KMS-11 (cell line): Measurements from ENCODE around the gene CKAP2L.

Source experiments
- H2AFZ ChIP-seq: fragments of 200-600 bp; sonication (generic); 2 replicates; pipeline ENCODE4 v1.6.1; 2016; ENCODE audit warnings: antibody characterized with exemption, mixed run types, low read depth
- H3K27ac ChIP-seq: fragments of 200-600 bp; sonication (generic); 2 replicates; pipeline ENCODE4 v1.6.1; 2016; ENCODE audit warnings: mild to moderate bottlenecking, mixed run types
- H3K27me3 ChIP-seq: fragments of 200-600 bp; sonication (generic); 2 replicates; pipeline ENCODE4 v1.6.1; 2017; ENCODE audit warnings: mild to moderate bottlenecking, low read depth, mixed run types, moderate library complexity; ENCODE audit not compliant: insufficient read depth
- H3K36me3 ChIP-seq: fragments of 200-600 bp; sonication (generic); 2 replicates; pipeline ENCODE4 v1.6.1; 2017; ENCODE audit warnings: mild to moderate bottlenecking, mixed run types; ENCODE audit not compliant: insufficient read depth
- H3K4me1 ChIP-seq: fragments of 200-600 bp; sonication (generic); 2 replicates; pipeline ENCODE4 v1.6.1; 2016; ENCODE audit warnings: mild to moderate bottlenecking, low read depth, mixed run types; ENCODE audit not compliant: poor library complexity, severe bottlenecking
- H3K4me2 ChIP-seq: fragments of 200-600 bp; sonication (generic); 2 replicates; pipeline ENCODE4 v1.7.0; 2016; ENCODE audit warnings: mild to moderate bottlenecking, mixed run types
- H3K4me3 ChIP-seq: fragments of 200-600 bp; sonication (generic); IDR thresholded peaks from 2 replicates; pipeline ENCODE4 v1.6.1; 2017; ENCODE audit warnings: low read depth, low read length, mixed read lengths; ENCODE audit not compliant: insufficient read depth
- H3K79me2 ChIP-seq: fragments of 200-600 bp; sonication (generic); 2 replicates; pipeline ENCODE4 v1.6.1; 2016; ENCODE audit warnings: low read depth, mixed run types; ENCODE audit not compliant: insufficient read depth
- H3K9ac ChIP-seq: fragments of 200-600 bp; sonication (generic); 2 replicates; pipeline ENCODE4 v1.6.1; 2016; ENCODE audit warnings: mild to moderate bottlenecking, mixed run types
- H4K20me1 ChIP-seq: fragments of 200-600 bp; sonication (generic); 2 replicates; pipeline ENCODE4 v1.6.1; 2016; ENCODE audit warnings: mild to moderate bottlenecking, mixed run types; ENCODE audit not compliant: insufficient read depth
- CTCF ChIP-seq: fragments of 200-600 bp; sonication (generic); conservative IDR thresholded peaks from 2 replicates; pipeline ENCODE4 v1.6.1; 2017; ENCODE audit warnings: low read depth, mild to moderate bottlenecking, antibody characterized with exemption, low read length, moderate library complexity, mixed read lengths

CKAP2L gene

GRCh38 chr2:112811276-112811831 is 46.9 kb upstream of the CKAP2L start:
- Histone ChIP-seq H3K4me3 (no peak overlapping the region), H3K79me2 (no peaks in the 10 kb centered on the region), H3K9ac (no peak overlapping the region), H3K36me3 (no peaks in the 10 kb centered on the region), H3K4me2 (no peak overlapping the region), H4K20me1 (no peaks in the 10 kb centered on the region), H3K27ac (no peak overlapping the region), H3K4me1 (no peaks in the 10 kb centered on the region), H2AFZ (no peak overlapping the region), H3K27me3 (no peaks in the 10 kb centered on the region)
- TF ChIP-seq CTCF = no peak

- no peaks in the 10 kb centered on the region for H3K79me2 ChIP-seq
- no peak overlapping the region for H3K27ac ChIP-seq
- no peaks in the 10 kb centered on the region for H3K27me3 ChIP-seq
- H3K4me2 ChIP-seq = no peak overlapping the region
- no peaks in the 10 kb centered on the region for H4K20me1 ChIP-seq
- H3K4me1 ChIP-seq = no peaks in the 10 kb centered on the region
- H3K4me3 ChIP-seq = no peak overlapping the region
- H3K36me3 ChIP-seq = no peaks in the 10 kb centered on the region
- no peak for TF ChIP-seq CTCF
- H2AFZ ChIP-seq = no peak overlapping the region
- no peak overlapping the region for H3K9ac ChIP-seq
These were observed 44.7 kb upstream of the CKAP2L start for GRCh38 chr2:112809112-112809511.

GRCh38 chr2:112807233-112807807 is 42.9 kb upstream of the CKAP2L start:
- H3K79me2 ChIP-seq = no peaks in the 10 kb centered on the region
- no peaks in the 10 kb centered on the region for H3K4me1 ChIP-seq
- H3K9ac ChIP-seq = no peak overlapping the region
- no peak overlapping the region for H3K27ac ChIP-seq
- H2AFZ ChIP-seq = no peak overlapping the region
- no peaks in the 10 kb centered on the region for H4K20me1 ChIP-seq
- no peak overlapping the region for H3K4me2 ChIP-seq
- no peak overlapping the region for H3K4me3 ChIP-seq
- H3K36me3 ChIP-seq = no peaks in the 10 kb centered on the region
- TF ChIP-seq CTCF = no peak
- no peaks in the 10 kb centered on the region for H3K27me3 ChIP-seq

- H3K4me3 ChIP-seq = no peak overlapping the region
- no peaks in the 10 kb centered on the region for H4K20me1 ChIP-seq
- H3K4me2 ChIP-seq = no peak overlapping the region
- no peaks in the 10 kb centered on the region for H3K36me3 ChIP-seq
- no peak overlapping the region for H3K27ac ChIP-seq
- no peaks in the 10 kb centered on the region for H3K79me2 ChIP-seq
- no peak for TF ChIP-seq CTCF
- no peak overlapping the region for H3K9ac ChIP-seq
- no peaks in the 10 kb centered on the region for H3K4me1 ChIP-seq
- no peaks in the 10 kb centered on the region for H3K27me3 ChIP-seq
- no peak overlapping the region for H2AFZ ChIP-seq
These were observed 41.1 kb upstream of the CKAP2L start for GRCh38 chr2:112805542-112805941.
